ENCODE measurements around the gene B4GALNT1. TPM values are rescaled to one million over a fixed set of nuclear protein-coding genes. Genes with fewer than 3 reads are reported as not detected.

Gene B4GALNT1
- total RNA-seq, 1 donor = 3.0 TPM

GRCh38 chr12:57582440-57582839 is 50.6 kb downstream of the B4GALNT1 start:
- TF ChIP-seq CTCF (IDR thresholded peaks at IDR 0.05; ENCODE audit: insufficient read depth, low read depth, low read length) = no peak
- H3K4me3 ChIP-seq (ENCODE audit: low read depth, low read length) = no peak overlapping the region
- no peak for DNase-seq (ENCODE audit: low read depth)

- no peak for DNase-seq (ENCODE audit: low read depth)
- no peak for TF ChIP-seq CTCF (IDR thresholded peaks at IDR 0.05; ENCODE audit: insufficient read depth, low read depth, low read length)
- no peak overlapping the region for H3K4me3 ChIP-seq (ENCODE audit: low read depth, low read length)
These were observed 51.2 kb downstream of the B4GALNT1 start for GRCh38 chr12:57581802-57582201.

GRCh38 chr12:57580466-57580795 is 52.6 kb downstream of the B4GALNT1 start:
- DNase-seq (ENCODE audit: low read depth) = no peak
- no peak for TF ChIP-seq CTCF (IDR thresholded peaks at IDR 0.05; ENCODE audit: insufficient read depth, low read depth, low read length)

GRCh38 chr12:57579677-57580465 is 53.1 kb downstream of the B4GALNT1 start:
- H3K4me3 ChIP-seq (ENCODE audit: low read depth, low read length) = no peak overlapping the region
- no peak for DNase-seq (ENCODE audit: low read depth)
- TF ChIP-seq CTCF (IDR thresholded peaks at IDR 0.05; ENCODE audit: insufficient read depth, low read depth, low read length) = no peak

More at GRCh38 chr12:57580466-57580795, 52.6 kb downstream of the B4GALNT1 start:
- H3K4me3 ChIP-seq (ENCODE audit: low read depth, low read length) = no peak overlapping the region

GRCh38 chr12:57579011-57579410 is 54.0 kb downstream of the B4GALNT1 start:
- no peak for TF ChIP-seq CTCF (IDR thresholded peaks at IDR 0.05; ENCODE audit: insufficient read depth, low read depth, low read length)
- no peak overlapping the region for H3K4me3 ChIP-seq (ENCODE audit: low read depth, low read length)
- DNase-seq (ENCODE audit: low read depth) = no peak

- no peak overlapping the region for H3K4me3 ChIP-seq (ENCODE audit: low read depth, low read length)
- DNase-seq (ENCODE audit: low read depth) = no peak
- TF ChIP-seq CTCF (IDR thresholded peaks at IDR 0.05; ENCODE audit: insufficient read depth, low read depth, low read length) = no peak
These were observed 54.8 kb downstream of the B4GALNT1 start for GRCh38 chr12:57577981-57578758.
